ENCODE data around the gene EXOC4. TPM values are rescaled to one million over a fixed set of nuclear protein-coding genes. Genes with fewer than 3 reads are reported as not detected.

EXOC4 gene
- total RNA-seq, 1 experiment from 2014 or later: 75.8 TPM

GRCh38 chr7:133854739-133855138, 601.9 kb downstream of the EXOC4 start:
- Histone ChIP-seq H2BK5ac (ENCODE audit: insufficient read length, low read length) (no peak overlapping the region), H2AK5ac (ENCODE audit: insufficient read length, low read length) (no peak overlapping the region), H3K56ac (ENCODE audit: insufficient read length, low read depth, low read length) (no peak overlapping the region), H4K20me1 (ENCODE audit: control insufficient read depth, insufficient read depth, insufficient read length) (no peaks in the 10 kb centered on the region), H3K9me3 (ENCODE audit: control insufficient read depth, low read depth, low read length) (no peaks in the 10 kb centered on the region), H3T11ph (ENCODE audit: low read length) (no peak overlapping the region), H2BK12ac (ENCODE audit: insufficient read length, low read depth, low read length) (no peak overlapping the region), H3K4ac (ENCODE audit: low read depth, low read length) (no peak overlapping the region), H2BK120ac (ENCODE audit: low read depth, low read length, poor library complexity, severe bottlenecking) (no peak overlapping the region), H3K23me2 (ENCODE audit: insufficient read length, low read depth, low read length, poor library complexity, severe bottlenecking) (no peaks in the 10 kb centered on the region), H3K9ac (ENCODE audit: extremely low read depth, insufficient read length, low read length) (no peak overlapping the region), H3K14ac (ENCODE audit: insufficient read depth, low read length) (no peak overlapping the region), H2BK15ac (ENCODE audit: low read depth, low read length) (no peak overlapping the region), H3K23ac (ENCODE audit: insufficient read length, low read depth, low read length) (no peak overlapping the region), H4K5ac (ENCODE audit: insufficient read length, low read depth, low read length) (no peak overlapping the region), H3K18ac (ENCODE audit: insufficient read length, low read depth, low read length) (no peak overlapping the region), H2AFZ (ENCODE audit: low read length) (no peak overlapping the region), H3K79me2 (ENCODE audit: insufficient read depth, low read length) (no peaks in the 10 kb centered on the region), H3K79me1 (ENCODE audit: insufficient read depth, low read depth, low read length, poor library complexity, severe bottlenecking) (no peaks in the 10 kb centered on the region), H3K27ac (ENCODE audit: insufficient read length, low read depth, low read length) (no peak overlapping the region), H3K4me2 (ENCODE audit: insufficient read depth, insufficient read length, low read length) (no peak overlapping the region), H3K4me1 (ENCODE audit: insufficient read depth, low read length) (peaks cover 6% of the 10 kb centered on the region; the same call in 1 of the 2 replicates), H2BK20ac (ENCODE audit: low read depth, low read length, poor library complexity, severe bottlenecking) (no peak overlapping the region), H4K91ac (ENCODE audit: insufficient read length, low read depth, low read length) (no peak overlapping the region), H3K27me3 (ENCODE audit: insufficient read depth, low read length) (no peaks in the 10 kb centered on the region), H4K8ac (replicated peaks; ENCODE audit: insufficient read length, low read depth, low read length) (no peak overlapping the region)
- DNase-seq: no peak
- Mint-ChIP-seq H3K9me3 (peaks cover 3 to 4% of the 10 kb centered on the region in 2 experiments; a peak in 2 of 5 replicates), H3K27me3 (ENCODE audit: low read depth) (no peaks in the 10 kb centered on the region), H3K27ac (no peak overlapping the region), H3K36me3 (ENCODE audit: insufficient read depth in 1 of 3, low read depth in 3 of 3) (peaks cover 3 to 5% (median 4%) of the 10 kb centered on the region in 3 experiments; a peak in 4 of 7 replicates), H3K4me3 (no peak overlapping the region), H3K4me1 (peaks cover 15 to 29% of the 10 kb centered on the region in 2 experiments)
- TF ChIP-seq CTCF (conservative IDR thresholded peaks at IDR 0.05): peak; percentile 60; the same call in 2 of the 3 replicates
